Peyer's patch (tissue), 4 donors: ENCODE data around the gene PEX10.

ENCODE experiments used
- POLR2A ChIP-seq, 2 donors: fragments of 450-650 bp; IDR thresholded peaks; one replicate each; pipeline ENCODE4 v1.5.1; 2017; ENCODE audit warnings: antibody characterized with exemption in 2 of 2, mild to moderate bottlenecking in 2 of 2, moderate library complexity in 2 of 2
- TF ChIP-seq, protein P1 (sequence below), 6 experiments: fragments of 450-650 bp in 4 of 6; fragments of 200-600 bp in 2 of 6; sonication (generic) in 1 of 6; IDR thresholded peaks; one replicate each; pipeline ENCODE4 v1.5.1; 2017 to 2019; ENCODE audit warnings: antibody characterized with exemption in 6 of 6, mild to moderate bottlenecking in 3 of 6, moderate library complexity in 1 of 6

DNA sequence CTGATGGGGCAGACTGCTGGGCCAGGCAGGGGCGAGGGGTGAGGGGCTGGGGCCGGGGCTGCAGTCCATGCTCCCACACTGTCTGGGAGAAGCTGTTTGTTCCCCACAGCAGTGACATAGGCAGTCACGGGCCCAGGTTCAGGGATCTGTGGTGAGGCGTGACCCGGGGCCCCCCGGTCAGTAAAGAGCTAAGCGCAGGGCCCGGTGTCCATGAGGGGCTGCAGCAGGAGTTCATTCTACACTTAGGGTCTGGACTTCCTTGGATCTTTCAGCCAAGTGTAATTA, 4.4 kb downstream of the PEX10 start:
- TF ChIP-seq, protein P1, sequence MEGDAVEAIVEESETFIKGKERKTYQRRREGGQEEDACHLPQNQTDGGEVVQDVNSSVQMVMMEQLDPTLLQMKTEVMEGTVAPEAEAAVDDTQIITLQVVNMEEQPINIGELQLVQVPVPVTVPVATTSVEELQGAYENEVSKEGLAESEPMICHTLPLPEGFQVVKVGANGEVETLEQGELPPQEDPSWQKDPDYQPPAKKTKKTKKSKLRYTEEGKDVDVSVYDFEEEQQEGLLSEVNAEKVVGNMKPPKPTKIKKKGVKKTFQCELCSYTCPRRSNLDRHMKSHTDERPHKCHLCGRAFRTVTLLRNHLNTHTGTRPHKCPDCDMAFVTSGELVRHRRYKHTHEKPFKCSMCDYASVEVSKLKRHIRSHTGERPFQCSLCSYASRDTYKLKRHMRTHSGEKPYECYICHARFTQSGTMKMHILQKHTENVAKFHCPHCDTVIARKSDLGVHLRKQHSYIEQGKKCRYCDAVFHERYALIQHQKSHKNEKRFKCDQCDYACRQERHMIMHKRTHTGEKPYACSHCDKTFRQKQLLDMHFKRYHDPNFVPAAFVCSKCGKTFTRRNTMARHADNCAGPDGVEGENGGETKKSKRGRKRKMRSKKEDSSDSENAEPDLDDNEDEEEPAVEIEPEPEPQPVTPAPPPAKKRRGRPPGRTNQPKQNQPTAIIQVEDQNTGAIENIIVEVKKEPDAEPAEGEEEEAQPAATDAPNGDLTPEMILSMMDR (IDR thresholded peaks at IDR 0.05), result no peak
- TF ChIP-seq POLR2A (IDR thresholded peaks at IDR 0.05), result no peak
